Neural cell (in vitro differentiated cells): Measurements from ENCODE around the gene KLF5. TPM values are rescaled to one million over a fixed set of nuclear protein-coding genes. Genes with fewer than 3 reads are reported as not detected.

Experiments
- H2AFZ ChIP-seq: fragments of 200-600, 300-800 bp; sonication (generic), shearing (Covaris generic); 2 replicates; pipeline ENCODE4 v1.6.0; 2014; ENCODE audit warnings: low read depth, mild to moderate bottlenecking, antibody characterized with exemption, low read length, moderate library complexity
- H3F3A ChIP-seq: fragments of 200-600 bp; shearing (Covaris generic); 2 replicates; pipeline ENCODE4 v1.6.1; 2016; ENCODE audit warnings: mild to moderate bottlenecking, moderate library complexity, mixed read lengths, antibody characterized with exemption, low read length; ENCODE audit not compliant: insufficient read depth, poor library complexity, severe bottlenecking
- H3K27ac ChIP-seq: fragments of 200-600, 300-800 bp; sonication (generic), shearing (Covaris generic); 2 replicates; pipeline ENCODE4 v1.5.1; 2014; ENCODE audit warnings: mild to moderate bottlenecking, low read length, moderate library complexity
- H3K27me3 ChIP-seq: fragments of 300-800, 200-600 bp; sonication (generic), shearing (Covaris generic); 2 replicates; pipeline ENCODE4 v1.6.0; 2014; ENCODE audit warnings: mild to moderate bottlenecking, low read depth, low read length, moderate library complexity; ENCODE audit not compliant: insufficient read depth
- H3K36me3 ChIP-seq: fragments of 300-800, 200-600 bp; sonication (generic), shearing (Covaris generic); 2 replicates; pipeline ENCODE4 v1.5.1; 2014; ENCODE audit warnings: mild to moderate bottlenecking, antibody characterized with exemption, low read length, moderate library complexity; ENCODE audit not compliant: insufficient read depth
- H3K4me2 ChIP-seq: fragments of 300-800, 200-600 bp; sonication (generic), shearing (Covaris generic); 2 replicates; pipeline ENCODE4 v1.6.0; 2014; ENCODE audit warnings: mild to moderate bottlenecking, low read length
- H3K4me3 ChIP-seq: fragments of 300-800, 200-600 bp; sonication (generic), shearing (Covaris generic); 2 replicates; pipeline ENCODE4 v1.5.1; 2014; ENCODE audit warnings: mild to moderate bottlenecking, low read length, moderate library complexity
- H3K79me2 ChIP-seq: fragments of 200-600 bp; shearing (Covaris generic); replicated peaks from 2 replicates; pipeline ENCODE4 v1.6.0; 2014; ENCODE audit warnings: mild to moderate bottlenecking, low read length, moderate library complexity; ENCODE audit not compliant: insufficient read depth
- H3K9ac ChIP-seq: fragments of 300-800, 200-600 bp; sonication (generic), shearing (Covaris generic); 2 replicates; pipeline ENCODE4 v1.6.1; 2016; ENCODE audit warnings: mild to moderate bottlenecking, low read length, mixed read lengths
- H3K9me2 ChIP-seq: fragments of 200-600 bp; shearing (Covaris generic); 2 replicates; pipeline ENCODE4 v1.6.1; 2016; ENCODE audit warnings: mild to moderate bottlenecking, low read length, mixed read lengths; ENCODE audit not compliant: insufficient read depth
- H3K9me3 ChIP-seq: fragments of 200-600, 300-800 bp; sonication (generic), shearing (Covaris generic); 2 replicates; pipeline ENCODE4 v1.6.1; 2016; ENCODE audit warnings: mild to moderate bottlenecking, mixed run types, low read length, moderate library complexity, mixed read lengths
- H4K20me1 ChIP-seq: fragments of 200-600 bp; shearing (Covaris generic); 2 replicates; pipeline ENCODE4 v1.6.1; 2016; ENCODE audit warnings: mild to moderate bottlenecking, mixed run types; ENCODE audit not compliant: insufficient read depth
- EP300 ChIP-seq: fragments of 450-650 bp; conservative IDR thresholded peaks from 2 replicates; pipeline ENCODE4 v1.6.1; 2014; ENCODE audit warnings: antibody characterized with exemption, mild to moderate bottlenecking, moderate library complexity; ENCODE audit not compliant: poor library complexity, severe bottlenecking
- EZH2 ChIP-seq: fragments of 200-600, 300-800 bp; shearing (Covaris generic), sonication (generic); IDR thresholded peaks from 2 replicates; pipeline ENCODE4 v1.6.1; 2014; ENCODE audit warnings: antibody characterized with exemption, low read length, borderline replicate concordance, mild to moderate bottlenecking; ENCODE audit not compliant: insufficient read depth, poor library complexity, severe bottlenecking
- MXI1 ChIP-seq: fragments of 450-650 bp; conservative IDR thresholded peaks from 2 replicates; pipeline ENCODE4 v1.6.1; 2014; ENCODE audit warnings: antibody characterized with exemption, mild to moderate bottlenecking; ENCODE audit not compliant: poor library complexity, severe bottlenecking
- POLR2AphosphoS5 ChIP-seq: IDR thresholded peaks from 2 replicates; pipeline ENCODE4 v1.6.1; 2012
- RAD21 ChIP-seq: fragments of 450-650 bp; conservative IDR thresholded peaks from 2 replicates; pipeline ENCODE4 v1.6.1; 2014; ENCODE audit warnings: antibody characterized with exemption, mild to moderate bottlenecking, moderate library complexity
- SMC3 ChIP-seq: fragments of 450-650 bp; conservative IDR thresholded peaks from 2 replicates; pipeline ENCODE4 v1.6.1; 2014; ENCODE audit warnings: antibody characterized with exemption, mild to moderate bottlenecking, moderate library complexity; ENCODE audit not compliant: poor library complexity
- TAF1 ChIP-seq: IDR thresholded peaks from 2 replicates; pipeline ENCODE4 v1.6.1; 2012; ENCODE audit warnings: low read depth
- polyA plus RNA-seq: library from polyadenylated mRNA; depleted of rRNA; stranded (reverse); fragments of >200 nt; gene quantifications from 2 replicates; pipeline ENCODE4 v1.2.3, GENCODE V29; 2014
- TF ChIP-seq, protein P1 (sequence below): fragments of 450-650 bp; IDR thresholded peaks from 2 replicates; pipeline ENCODE4 v1.5.1; 2014; ENCODE audit warnings: antibody characterized with exemption, mild to moderate bottlenecking, moderate library complexity; ENCODE audit not compliant: poor library complexity, severe bottlenecking
- TF ChIP-seq, protein P2 (sequence below): IDR thresholded peaks from 2 replicates; pipeline ENCODE4 v1.6.1; 2012; ENCODE audit warnings: borderline replicate concordance

KLF5 gene
- polyA plus RNA-seq, 1 donor from 2014 or later, result 0.26 TPM

DNA sequence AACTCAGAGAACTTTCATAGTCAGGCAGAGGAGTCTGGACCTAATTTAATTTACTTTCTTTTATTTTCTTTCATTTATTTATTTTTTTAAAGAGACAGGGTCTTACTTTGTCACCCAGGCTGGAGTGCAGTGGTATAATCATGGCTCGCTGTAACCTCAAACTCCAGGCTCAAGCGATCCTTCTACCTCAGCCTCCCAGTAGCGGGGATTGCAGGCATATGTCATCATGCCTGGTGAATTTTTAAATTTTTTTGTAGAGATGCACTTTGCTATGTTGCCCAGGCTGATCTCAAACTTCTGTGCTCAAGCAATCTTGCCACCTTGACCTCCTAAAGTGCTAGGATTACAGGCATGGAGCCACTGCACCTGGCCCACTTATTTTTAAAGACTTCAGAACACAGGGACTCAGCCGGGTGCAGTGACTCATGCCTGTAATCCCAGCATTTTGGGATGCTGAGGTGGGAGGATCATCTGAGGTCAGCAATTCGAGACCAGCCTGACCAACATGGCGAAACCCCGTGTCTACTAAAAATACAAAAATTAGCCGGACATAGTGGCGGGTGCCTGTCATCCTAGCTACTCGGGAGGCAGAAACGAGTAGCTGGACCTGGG is 50.6 kb downstream of the KLF5 start:
- Histone ChIP-seq H3K9me3 (no peaks in the 10 kb centered on the region), H2AFZ (no peak overlapping the region), H3K27me3 (no peaks in the 10 kb centered on the region), H3F3A (no peaks in the 10 kb centered on the region), H3K4me2 (no peak overlapping the region), H3K4me3 (no peak overlapping the region), H3K79me2 (no peaks in the 10 kb centered on the region), H3K36me3 (no peaks in the 10 kb centered on the region), H3K9ac (no peak overlapping the region), H3K27ac (no peak overlapping the region), H3K9me2 (no peaks in the 10 kb centered on the region), H4K20me1 (no peaks in the 10 kb centered on the region)
- TF ChIP-seq TAF1, result no peak
- TF ChIP-seq SMC3, result no peak
- TF ChIP-seq, protein P1, sequence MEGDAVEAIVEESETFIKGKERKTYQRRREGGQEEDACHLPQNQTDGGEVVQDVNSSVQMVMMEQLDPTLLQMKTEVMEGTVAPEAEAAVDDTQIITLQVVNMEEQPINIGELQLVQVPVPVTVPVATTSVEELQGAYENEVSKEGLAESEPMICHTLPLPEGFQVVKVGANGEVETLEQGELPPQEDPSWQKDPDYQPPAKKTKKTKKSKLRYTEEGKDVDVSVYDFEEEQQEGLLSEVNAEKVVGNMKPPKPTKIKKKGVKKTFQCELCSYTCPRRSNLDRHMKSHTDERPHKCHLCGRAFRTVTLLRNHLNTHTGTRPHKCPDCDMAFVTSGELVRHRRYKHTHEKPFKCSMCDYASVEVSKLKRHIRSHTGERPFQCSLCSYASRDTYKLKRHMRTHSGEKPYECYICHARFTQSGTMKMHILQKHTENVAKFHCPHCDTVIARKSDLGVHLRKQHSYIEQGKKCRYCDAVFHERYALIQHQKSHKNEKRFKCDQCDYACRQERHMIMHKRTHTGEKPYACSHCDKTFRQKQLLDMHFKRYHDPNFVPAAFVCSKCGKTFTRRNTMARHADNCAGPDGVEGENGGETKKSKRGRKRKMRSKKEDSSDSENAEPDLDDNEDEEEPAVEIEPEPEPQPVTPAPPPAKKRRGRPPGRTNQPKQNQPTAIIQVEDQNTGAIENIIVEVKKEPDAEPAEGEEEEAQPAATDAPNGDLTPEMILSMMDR, result no peak
- TF ChIP-seq, protein P2, sequence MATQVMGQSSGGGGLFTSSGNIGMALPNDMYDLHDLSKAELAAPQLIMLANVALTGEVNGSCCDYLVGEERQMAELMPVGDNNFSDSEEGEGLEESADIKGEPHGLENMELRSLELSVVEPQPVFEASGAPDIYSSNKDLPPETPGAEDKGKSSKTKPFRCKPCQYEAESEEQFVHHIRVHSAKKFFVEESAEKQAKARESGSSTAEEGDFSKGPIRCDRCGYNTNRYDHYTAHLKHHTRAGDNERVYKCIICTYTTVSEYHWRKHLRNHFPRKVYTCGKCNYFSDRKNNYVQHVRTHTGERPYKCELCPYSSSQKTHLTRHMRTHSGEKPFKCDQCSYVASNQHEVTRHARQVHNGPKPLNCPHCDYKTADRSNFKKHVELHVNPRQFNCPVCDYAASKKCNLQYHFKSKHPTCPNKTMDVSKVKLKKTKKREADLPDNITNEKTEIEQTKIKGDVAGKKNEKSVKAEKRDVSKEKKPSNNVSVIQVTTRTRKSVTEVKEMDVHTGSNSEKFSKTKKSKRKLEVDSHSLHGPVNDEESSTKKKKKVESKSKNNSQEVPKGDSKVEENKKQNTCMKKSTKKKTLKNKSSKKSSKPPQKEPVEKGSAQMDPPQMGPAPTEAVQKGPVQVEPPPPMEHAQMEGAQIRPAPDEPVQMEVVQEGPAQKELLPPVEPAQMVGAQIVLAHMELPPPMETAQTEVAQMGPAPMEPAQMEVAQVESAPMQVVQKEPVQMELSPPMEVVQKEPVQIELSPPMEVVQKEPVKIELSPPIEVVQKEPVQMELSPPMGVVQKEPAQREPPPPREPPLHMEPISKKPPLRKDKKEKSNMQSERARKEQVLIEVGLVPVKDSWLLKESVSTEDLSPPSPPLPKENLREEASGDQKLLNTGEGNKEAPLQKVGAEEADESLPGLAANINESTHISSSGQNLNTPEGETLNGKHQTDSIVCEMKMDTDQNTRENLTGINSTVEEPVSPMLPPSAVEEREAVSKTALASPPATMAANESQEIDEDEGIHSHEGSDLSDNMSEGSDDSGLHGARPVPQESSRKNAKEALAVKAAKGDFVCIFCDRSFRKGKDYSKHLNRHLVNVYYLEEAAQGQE, result no peak
- TF ChIP-seq EZH2, result no peak
- TF ChIP-seq MXI1, result no peak

DNA sequence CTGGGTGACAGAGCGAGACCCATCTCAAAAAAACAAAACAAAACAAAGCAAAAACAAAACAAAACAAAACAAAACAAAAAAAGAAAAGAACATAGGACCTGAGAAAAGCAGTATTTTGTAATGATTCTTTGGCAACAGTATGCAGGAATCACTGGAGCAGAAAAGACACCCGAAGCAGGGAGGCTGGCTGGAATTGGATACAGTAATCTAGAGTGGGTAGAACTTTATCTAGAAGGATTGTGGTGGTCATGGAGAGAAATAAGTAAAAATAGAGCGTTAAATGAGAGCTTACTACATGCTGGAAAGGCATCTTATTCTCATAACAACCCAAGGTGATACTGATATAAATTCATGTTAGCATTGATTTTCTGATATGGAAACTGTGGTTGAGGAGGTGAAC is 51.2 kb downstream of the KLF5 start:
- Histone ChIP-seq H3K36me3 (no peaks in the 10 kb centered on the region), H3K4me3 (no peak overlapping the region), H3K4me2 (no peak overlapping the region), H3K9me3 (no peaks in the 10 kb centered on the region), H3K9me2 (no peaks in the 10 kb centered on the region), H3K27me3 (no peaks in the 10 kb centered on the region), H3K27ac (no peak overlapping the region), H4K20me1 (no peaks in the 10 kb centered on the region), H3K9ac (no peak overlapping the region), H3K79me2 (no peaks in the 10 kb centered on the region), H3F3A (no peaks in the 10 kb centered on the region), H2AFZ (no peak overlapping the region)
- no peak for TF ChIP-seq EZH2
- TF ChIP-seq POLR2AphosphoS5, result no peak
- no peak for TF ChIP-seq TAF1
- TF ChIP-seq SMC3, result no peak
- TF ChIP-seq, protein P1, result no peak
- TF ChIP-seq, protein P2, result no peak
- no peak for TF ChIP-seq EP300
- no peak for TF ChIP-seq RAD21
- no peak for TF ChIP-seq MXI1
